Hematopoietic multipotent progenitor cell treated with erythropoietin and hydrocortisone succinate and interleukin-3 and kit ligand, for 17 days (in vitro differentiated cells): Measurements from ENCODE around the gene THSD4.

Source experiments
- DNase-seq: peaks from one replicate; pipeline ENCODE4 v3.0.0-alpha.2; 2015; ENCODE audit warnings: low spot score

Gene THSD4

GRCh38 chr15:71785996-71786395, 670.7 kb downstream of the THSD4 start:
- no peak for DNase-seq

DNA sequence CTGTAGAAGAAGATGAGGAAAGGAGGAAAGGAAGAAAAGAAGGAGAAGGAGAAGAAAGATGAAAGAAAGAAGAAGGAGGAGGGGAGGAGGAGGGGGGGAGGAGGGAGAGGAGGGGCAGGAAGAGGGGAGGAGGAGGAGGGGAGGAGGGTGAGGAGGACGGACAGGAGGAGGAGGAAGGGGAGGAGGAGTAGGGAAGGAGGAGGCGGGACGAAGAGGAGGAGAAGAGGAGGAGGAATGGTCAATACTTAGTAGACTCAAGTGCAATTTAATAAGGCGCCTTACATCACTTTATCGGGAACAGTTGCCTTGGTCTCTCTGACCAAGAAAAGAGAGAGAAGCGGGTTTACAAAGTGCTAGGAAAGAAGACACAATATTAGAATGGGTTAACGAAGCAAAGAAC, 671.4 kb downstream of the THSD4 start:
- DNase-seq = no peak

DNA sequence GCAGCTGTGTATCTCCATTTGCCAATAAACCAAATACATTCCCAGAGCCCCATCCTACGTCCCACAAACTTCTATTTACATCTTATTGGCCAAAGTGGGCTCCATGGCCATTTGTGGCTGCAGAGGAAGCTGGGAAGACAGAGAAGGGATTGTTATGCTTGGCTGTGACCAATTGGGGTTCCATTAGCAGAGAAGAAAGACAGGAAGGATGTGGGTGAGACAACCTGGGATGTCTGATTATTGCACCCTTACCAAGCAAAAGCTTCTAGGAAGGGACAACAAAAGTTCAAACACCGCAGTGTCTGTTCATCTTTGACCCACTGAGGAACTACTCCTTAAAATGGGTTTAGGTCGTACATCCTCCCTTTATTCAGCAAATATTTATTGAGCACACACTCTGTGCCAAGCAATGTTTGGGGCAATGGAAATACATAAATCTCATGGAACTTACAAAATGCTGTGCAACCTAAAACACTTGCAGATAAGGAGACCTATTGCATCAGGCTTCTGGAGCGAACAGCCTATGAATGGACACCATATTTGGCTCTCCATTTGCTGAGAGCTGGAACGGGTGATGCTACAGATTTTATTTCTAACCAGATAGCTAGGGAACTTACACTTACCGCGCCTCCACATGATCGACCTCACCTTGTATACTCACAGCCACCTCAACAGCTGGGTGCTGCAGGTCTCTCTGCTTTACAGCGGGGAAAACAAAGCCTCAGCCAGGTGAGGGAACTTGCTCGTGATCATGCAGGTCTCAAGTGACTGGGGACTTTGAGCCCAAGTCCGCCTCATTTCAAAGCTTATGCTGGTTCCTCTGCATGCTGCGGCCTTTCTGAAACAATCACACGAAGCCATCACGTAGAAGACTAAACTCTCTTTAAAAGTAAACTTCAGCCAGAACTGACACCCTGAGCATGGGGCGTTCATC, 673.6 kb downstream of the THSD4 start:
- no peak for DNase-seq

DNA sequence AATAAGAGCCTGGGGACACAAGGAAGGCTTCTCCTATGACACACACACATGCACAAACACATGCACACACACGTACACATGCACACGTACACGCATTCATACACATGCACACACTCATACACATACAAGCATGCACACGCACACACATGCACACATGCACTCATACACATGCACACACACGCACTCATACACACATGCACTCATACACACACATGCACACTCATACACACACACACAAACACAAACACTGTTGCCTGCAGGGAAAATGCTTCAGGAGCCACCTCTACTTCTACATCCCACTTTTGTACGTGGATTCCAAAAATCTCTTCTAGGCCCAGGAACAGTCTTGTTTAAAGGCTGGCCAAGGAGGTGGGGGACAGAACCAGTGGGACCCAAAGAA, 674.3 kb downstream of the THSD4 start:
- DNase-seq = no peak

GRCh38 chr15:71790081-71790480, 674.8 kb downstream of the THSD4 start:
- DNase-seq = no peak

DNA sequence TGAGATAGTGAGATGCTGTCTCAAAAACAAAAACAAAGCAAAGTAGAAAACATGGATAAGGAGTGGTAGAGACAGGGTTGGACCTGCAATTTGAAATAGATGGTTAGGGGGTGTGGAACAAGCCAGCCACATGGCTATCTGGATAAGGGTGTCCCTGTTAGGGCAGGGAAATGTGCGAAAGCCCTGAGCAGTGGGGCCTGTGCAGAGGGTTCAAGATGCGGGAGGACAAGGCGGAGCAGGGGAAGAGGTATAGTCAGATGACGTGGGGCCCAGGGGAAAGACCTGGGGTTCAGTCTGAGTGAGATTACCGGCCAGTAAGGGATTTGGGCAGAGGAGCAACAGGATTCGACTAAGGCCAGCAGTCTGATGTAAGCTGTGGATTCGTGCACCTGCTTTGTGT, 676.7 kb downstream of the THSD4 start:
- DNase-seq = no peak

DNA sequence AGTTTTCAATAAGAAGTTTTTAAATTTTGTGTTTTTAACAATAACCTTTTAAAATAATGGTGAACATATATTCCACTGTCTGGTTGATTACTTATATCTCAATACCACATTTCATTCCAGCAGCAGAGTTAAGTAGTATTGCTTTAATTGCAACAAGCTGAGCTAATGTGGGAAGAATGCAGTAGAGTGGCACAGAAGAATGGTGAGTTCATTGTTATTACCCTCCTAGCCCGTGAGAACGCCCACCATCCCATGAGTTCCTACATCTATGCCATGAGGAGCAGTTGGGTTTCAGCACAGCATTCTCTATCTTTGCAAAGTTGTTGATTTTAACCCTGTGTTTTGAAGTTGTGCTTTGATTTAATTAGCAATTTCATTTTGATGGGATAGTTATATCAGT, 677.2 kb downstream of the THSD4 start:
- no peak for DNase-seq

DNA sequence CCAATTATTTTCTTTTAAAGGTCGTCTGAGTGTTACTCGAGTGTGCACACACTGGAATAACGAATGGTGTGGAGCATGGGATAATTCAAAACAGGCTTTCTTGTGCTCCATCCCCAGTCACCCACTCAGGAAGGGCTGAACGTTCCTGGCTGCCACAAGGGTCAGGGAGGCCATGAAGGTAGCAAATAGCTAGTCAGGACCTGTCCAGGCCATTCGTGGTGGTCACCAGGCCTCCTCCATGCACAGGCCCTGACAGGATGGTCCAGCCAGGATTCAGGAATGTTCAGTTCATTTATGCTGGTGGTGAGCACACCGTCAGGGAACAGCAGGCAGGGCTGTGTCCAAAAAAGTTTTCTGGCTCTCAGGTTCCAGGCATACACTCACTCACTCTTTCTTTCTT, 683.4 kb downstream of the THSD4 start:
- no peak for DNase-seq

GRCh38 chr15:71800190-71800589, 684.9 kb downstream of the THSD4 start:
- no peak for DNase-seq

DNA sequence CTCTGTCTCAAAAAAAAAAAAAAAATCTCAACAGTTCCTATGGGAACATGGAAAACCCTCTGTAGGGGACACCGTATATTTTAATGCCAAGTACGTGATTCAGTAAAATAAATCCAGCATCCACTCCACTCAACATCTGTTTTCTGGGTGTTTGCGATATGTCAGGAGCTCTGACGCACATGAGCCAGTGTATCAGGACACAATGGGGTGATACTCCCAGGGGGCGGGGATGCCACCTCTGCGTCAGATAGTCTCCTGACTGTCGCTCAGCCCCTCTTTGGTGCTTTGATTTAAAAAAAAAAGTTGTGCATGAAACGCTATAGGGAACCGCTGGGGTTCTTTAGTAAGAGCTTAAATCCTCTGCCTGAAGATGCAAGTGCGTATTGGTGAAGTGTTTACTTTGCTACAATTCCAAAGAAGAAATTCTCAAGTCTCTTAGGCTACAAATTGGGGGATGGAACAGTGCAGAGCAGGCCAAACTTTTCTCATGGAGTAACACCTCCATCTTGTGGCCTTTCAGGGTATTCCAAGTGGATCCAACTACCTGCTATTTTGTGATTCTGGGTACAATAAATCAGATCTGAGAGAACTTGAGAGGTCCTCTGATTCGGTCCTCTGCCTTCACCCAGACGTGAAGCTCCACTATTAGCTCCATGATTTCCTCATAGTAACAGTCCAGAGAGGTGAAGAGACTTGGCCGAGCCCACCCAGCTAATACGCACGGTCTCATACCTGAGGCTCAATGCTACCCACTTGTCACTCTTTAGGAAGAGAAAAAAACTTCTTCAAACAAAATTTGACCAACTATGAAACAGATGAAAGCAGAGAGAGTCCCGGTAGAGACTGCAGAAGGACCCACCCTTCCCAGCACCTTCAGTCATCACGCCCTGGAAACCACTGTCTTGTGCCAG, 685.8 kb downstream of the THSD4 start:
- no peak for DNase-seq

DNA sequence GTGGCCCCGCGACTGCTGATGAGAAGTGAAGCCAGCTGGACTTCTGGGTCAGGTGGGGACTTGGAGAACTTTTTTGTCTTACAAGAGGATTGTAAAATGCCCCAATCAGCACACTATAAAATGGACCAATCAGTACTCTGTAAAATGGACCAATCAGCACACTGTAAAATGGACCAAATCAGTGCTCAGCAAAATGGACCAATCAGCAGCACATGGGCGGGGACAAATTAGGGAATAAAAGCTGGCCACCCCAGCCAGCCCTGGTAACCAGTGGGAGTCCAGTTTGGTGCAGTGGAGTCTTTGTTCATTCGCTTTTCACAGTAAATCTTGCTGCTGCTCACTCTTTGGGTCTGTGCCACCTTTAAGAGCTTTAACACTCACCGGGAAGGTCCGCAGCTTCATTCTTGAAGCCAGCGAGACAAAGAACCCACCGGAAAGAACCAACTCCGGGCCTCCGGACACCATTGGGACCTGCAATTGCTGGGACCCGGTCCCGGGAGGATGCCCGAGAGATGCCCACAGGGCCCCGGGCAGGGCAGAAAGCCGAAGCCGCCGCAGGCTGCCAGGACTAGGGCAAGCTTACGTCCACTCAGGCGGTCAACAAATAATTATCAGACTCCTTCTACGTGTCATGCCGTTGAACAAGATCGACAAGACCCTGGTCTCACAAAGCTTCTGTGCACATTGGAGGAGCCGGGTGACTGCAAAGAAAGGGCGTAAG, 686.8 kb downstream of the THSD4 start:
- DNase-seq = no peak

DNA sequence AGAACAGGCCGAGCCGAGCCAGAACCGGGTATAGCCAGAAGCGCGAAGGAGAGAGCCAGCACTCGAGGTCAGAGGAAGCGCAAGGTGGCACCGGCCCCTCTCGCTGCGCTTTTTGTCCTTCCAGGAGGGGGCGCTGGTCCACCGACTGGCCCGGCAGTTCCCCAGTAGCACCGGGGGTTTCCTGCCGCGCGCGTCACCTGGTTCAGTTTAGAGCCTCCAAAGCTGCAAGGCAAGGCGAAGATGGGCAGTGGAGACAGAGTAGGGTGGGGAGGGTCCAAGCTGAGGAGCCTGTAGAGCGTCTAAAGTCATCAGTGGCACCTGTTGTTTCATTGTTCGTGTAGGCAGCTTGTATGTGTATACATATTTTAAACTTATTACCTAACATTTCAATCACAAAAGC, 687.5 kb downstream of the THSD4 start:
- no peak for DNase-seq

DNA sequence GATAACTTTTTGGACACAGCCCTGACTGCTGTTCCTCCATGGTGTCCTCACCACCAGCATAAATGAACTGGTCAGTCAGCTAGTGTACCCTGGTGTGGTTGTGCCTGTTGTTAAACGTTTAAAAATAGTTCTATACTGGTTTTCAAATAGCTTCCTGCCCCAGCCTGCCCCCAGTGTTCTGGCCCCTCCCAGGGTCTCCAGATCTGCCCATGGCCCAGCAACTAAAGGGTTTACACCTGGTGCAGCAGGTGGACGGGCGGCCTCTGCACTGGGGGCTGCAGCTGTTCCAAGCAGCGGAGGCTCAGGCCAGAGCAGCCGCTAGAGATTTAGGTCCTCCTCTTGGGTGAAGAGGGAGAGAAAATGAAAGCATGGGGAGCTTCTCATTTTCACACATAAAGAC, 689.0 kb downstream of the THSD4 start:
- DNase-seq = no peak

GRCh38 chr15:71804695-71805470, 689.6 kb downstream of the THSD4 start:
- no peak for DNase-seq

- no peak for DNase-seq
Observed at GRCh38 chr15:71806452-71806931, 691.2 kb downstream of the THSD4 start.

- DNase-seq = no peak
Observed at GRCh38 chr15:71807125-71807629, 691.9 kb downstream of the THSD4 start.

DNA sequence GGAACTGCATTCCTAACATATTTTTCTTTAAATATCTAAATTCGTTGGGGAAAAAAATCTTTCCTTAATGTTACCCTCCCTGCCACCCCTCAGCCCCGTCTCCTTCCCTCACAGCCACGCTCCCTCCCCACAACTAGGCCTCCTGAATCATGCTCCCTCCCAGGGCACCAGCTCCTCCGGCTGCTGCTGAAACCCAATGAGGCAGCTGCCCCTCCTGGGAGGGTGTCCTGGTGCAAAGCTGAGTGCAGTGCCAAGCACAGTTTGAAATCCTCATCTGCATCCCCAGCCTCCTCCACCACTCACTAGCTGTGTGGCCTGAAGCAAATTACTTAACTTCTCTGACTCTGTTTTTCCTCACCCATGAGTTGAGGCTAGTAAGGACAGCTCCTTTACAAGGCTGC, 692.4 kb downstream of the THSD4 start:
- no peak for DNase-seq

DNA sequence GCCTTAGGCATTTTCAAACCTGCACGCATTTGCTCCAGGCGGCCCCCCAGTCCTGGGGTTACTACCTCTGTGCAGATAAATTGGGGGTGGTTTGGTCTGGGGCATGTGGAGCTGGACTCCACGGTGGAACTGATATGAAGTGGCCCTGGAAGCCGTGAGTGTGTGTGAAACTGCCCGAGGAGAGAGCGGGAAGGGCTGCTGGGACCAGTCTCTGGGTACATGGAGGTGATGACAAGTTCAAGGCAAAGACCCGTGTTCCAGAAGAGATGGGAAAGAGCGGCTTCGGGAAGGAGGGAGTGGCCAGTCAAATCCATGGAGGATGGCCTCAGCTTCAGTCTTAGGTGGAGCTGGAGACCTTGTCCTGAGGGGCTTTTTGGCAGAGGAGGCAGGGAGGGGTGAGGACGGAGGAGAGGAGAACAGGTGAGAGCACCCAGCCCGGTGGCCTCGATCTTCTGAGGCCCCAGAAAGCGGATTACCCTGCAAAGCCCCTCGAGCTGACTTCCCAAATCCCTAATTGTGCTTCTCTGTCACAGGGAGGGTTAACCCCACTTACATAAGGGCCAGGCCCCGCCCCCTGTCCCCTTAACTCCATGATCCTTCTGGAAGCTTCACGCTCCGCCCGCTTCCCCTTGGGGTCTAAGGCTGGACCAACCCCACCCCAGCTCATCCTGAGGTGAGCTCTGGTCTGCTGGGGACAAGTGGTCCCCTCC, 693.2 kb downstream of the THSD4 start:
- no peak for DNase-seq

DNA sequence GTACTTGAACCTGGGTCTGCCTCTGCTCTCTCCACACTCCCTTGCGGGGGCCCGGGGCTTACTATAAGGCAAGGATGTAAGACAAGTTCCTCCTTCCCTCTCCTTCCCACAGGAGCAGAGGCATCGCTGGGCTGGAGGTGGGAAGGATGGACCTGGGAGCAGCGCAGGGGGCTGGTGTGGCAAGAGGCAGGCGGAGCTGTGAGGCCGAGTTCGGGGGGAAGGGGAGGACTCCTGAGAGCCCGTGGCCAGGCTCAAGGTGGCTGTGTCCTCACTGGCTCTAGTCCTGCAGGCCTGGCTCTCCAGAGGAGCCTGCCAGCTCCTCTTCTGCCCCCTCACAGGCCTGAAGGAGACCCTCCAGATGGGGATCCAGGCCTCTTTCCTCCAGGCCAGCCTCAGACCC, 694.1 kb downstream of the THSD4 start:
- DNase-seq = no peak

- DNase-seq = no peak
Observed at GRCh38 chr15:71810256-71811035, 695.2 kb downstream of the THSD4 start, which contains the start of gene NR2E3. NR2E3 (plus strand) TSS chr15:71810554; CDS start chr15:71810744, 190 bp downstream.
